Brain microvascular endothelial cell (primary cell): ENCODE measurements around the gene ARHGAP25.
A peak's percentile ranks its signal among the peaks of the same experiment; 100 is the strongest.

Source experiments
- DNase-seq: peaks from one replicate; pipeline ENCODE4 v3.0.0-alpha.2; 2020
- H3K27ac ChIP-seq: fragments of 250-450 bp; sonication (Bioruptor Pico); 2 replicates; pipeline ENCODE4 v1.5.1; 2020; ENCODE audit warnings: mild to moderate bottlenecking, moderate library complexity
- H3K27me3 ChIP-seq: fragments of 250-450 bp; sonication (Bioruptor Pico); replicated peaks from 2 replicates; pipeline ENCODE4 v1.5.1; 2020; ENCODE audit warnings: mild to moderate bottlenecking
- H3K36me3 ChIP-seq: fragments of 250-450 bp; sonication (Bioruptor Pico); replicated peaks from 2 replicates; pipeline ENCODE4 v1.5.1; 2020; ENCODE audit warnings: mild to moderate bottlenecking
- H3K4me3 ChIP-seq: 2 replicates; pipeline ENCODE4 v1.5.1; 2011; ENCODE audit warnings: low read depth, mild to moderate bottlenecking, control low read depth, low read length, moderate library complexity
- in situ Hi-C: cut with HindIII; loops from 2 replicates; pipeline ENCODE4 v1.10.0; 2017; ENCODE audit warnings: low sequenced_read_pairs, low pct_ligation_motif_present
- TF ChIP-seq, protein P1 (sequence below): IDR thresholded peaks from 2 replicates; pipeline ENCODE4 v1.5.1; 2011; ENCODE audit warnings: low read depth, mild to moderate bottlenecking, moderate library complexity, low read length, control low read depth, inconsistent platforms; ENCODE audit errors: missing control alignments

Gene ARHGAP25

DNA sequence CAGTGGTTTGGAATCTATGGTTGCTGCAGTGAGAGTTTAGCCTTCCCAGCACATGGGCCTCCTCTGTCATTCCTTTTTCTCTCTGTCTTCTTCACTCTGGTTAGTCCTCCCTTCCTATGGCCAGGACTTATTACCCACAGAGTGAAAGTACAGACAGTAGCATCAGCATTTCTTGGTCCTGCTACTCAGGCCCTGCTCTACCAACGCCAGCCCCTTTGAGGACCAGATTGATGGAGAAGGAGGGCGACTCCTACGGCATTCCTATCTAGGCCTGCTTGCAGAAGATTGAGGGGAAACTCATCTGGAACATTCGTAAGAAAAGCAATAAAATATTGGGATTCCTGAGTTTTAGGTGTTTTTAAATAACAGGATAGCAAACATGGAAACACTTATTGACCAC lies 93.1 kb downstream of the ARHGAP25 start:
- TF ChIP-seq, protein P1, sequence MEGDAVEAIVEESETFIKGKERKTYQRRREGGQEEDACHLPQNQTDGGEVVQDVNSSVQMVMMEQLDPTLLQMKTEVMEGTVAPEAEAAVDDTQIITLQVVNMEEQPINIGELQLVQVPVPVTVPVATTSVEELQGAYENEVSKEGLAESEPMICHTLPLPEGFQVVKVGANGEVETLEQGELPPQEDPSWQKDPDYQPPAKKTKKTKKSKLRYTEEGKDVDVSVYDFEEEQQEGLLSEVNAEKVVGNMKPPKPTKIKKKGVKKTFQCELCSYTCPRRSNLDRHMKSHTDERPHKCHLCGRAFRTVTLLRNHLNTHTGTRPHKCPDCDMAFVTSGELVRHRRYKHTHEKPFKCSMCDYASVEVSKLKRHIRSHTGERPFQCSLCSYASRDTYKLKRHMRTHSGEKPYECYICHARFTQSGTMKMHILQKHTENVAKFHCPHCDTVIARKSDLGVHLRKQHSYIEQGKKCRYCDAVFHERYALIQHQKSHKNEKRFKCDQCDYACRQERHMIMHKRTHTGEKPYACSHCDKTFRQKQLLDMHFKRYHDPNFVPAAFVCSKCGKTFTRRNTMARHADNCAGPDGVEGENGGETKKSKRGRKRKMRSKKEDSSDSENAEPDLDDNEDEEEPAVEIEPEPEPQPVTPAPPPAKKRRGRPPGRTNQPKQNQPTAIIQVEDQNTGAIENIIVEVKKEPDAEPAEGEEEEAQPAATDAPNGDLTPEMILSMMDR, result no peak
- no peaks in the 10 kb centered on the region for H3K36me3 ChIP-seq

DNA sequence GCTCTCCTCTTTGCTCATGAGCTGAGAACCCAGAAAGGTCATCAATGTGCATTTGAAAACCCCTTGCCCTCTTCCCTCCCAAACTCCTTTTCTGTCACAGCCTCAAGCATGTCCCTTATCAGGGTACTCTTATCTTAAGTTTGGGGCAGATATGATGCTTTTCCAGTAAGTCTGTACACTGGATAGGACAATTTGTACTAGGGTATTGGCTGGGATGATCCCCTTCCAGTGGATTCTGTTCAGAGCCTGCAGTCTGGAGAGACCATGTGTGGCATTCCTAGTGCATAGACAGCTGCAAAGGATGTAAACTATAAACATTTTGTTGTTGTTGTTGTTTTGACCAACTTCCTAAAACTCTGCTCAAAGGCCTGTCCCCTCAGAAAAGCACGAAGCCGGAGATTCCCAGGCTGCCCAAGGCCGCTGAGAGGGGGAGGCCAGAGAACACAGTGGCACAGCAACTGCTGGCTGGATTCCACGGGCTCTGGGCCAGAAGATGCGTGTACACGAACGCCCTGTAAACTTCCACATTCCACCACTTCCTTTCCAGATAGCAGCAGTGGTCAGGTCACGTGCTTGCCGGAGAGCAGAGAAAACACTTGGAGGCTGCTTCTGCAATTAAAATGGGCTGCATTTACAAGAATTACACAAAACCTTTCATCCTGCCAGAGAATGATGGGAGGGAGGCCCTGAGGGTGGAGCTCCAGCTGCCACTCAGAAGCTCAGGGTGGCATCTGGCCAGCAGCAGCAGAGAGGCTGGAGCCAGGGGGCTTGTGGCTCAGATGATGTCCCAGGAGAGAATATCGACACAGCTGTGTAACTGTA lies 94.5 kb downstream of the ARHGAP25 start:
- in situ Hi-C loops, result no loop called here
- Histone ChIP-seq H3K4me3 (no peak overlapping the region), H3K27ac (no peak overlapping the region), H3K36me3 (no peaks in the 10 kb centered on the region), H3K27me3 (no peaks in the 10 kb centered on the region)
- DNase-seq, result peak; percentile 96
- TF ChIP-seq, protein P1, result no peak

More for the DNA sequence above, 93.1 kb downstream of the ARHGAP25 start:
- DNase-seq, result no peak
- no peak overlapping the region for H3K4me3 ChIP-seq
- in situ Hi-C loops, result no loop called here
- no peaks in the 10 kb centered on the region for H3K27me3 ChIP-seq
- H3K27ac ChIP-seq, result no peak overlapping the region

DNA sequence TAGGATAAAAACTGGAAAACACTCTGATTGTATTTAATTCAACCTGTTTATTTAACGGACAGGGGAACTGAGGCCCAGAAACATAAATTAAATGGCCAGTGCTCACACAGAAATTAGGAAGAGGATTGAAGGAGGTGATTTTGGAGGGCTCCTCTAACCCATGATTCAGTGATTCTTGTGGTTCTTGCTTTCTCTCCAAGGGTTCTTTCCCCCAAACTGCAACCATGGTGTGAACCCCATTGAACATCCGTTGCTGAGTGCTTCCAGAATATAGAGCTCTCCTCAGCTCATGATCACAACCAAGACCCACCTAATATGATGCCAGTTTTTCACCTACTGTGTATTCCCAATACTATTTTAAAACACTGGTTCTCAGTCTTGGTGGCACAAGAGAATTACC lies 95.1 kb downstream of the ARHGAP25 start:
- in situ Hi-C loops, result no loop called here

DNA sequence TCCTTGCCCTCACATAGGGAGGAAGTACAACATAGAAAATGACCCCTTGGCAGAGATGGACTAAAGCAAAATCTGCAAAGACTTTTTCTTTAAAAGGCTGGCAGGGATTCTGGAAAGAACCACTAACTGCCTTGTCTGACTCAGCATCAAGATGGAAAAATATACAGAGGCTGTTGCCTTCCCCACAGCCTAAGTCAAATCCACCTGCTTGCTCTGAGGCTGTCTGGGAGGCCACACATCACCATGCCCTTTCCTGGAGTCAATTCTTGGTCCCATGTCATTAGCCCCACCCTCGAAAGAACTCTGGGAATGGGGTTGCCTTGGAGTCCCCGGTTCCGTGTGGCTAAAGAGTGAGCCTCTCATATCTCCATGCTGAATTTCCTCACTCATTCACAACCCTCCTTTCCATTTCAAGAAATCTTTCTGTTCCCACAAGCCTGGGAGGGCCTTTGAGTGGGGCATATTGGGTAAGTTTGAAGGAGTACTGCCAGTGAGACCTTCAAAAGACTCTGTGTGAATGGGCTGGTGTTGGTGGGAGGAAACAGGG lies 97.1 kb downstream of the ARHGAP25 start:
- in situ Hi-C loops, result no loop called here
- no peak for DNase-seq
- peak overlapping the region; percentile 60 for H3K27ac ChIP-seq

More for the DNA sequence above, 95.1 kb downstream of the ARHGAP25 start:
- TF ChIP-seq, protein P1, result no peak
- Histone ChIP-seq H3K36me3 (no peaks in the 10 kb centered on the region), H3K4me3 (no peak overlapping the region), H3K27me3 (no peaks in the 10 kb centered on the region), H3K27ac (no peak overlapping the region)
- DNase-seq, result no peak

DNA sequence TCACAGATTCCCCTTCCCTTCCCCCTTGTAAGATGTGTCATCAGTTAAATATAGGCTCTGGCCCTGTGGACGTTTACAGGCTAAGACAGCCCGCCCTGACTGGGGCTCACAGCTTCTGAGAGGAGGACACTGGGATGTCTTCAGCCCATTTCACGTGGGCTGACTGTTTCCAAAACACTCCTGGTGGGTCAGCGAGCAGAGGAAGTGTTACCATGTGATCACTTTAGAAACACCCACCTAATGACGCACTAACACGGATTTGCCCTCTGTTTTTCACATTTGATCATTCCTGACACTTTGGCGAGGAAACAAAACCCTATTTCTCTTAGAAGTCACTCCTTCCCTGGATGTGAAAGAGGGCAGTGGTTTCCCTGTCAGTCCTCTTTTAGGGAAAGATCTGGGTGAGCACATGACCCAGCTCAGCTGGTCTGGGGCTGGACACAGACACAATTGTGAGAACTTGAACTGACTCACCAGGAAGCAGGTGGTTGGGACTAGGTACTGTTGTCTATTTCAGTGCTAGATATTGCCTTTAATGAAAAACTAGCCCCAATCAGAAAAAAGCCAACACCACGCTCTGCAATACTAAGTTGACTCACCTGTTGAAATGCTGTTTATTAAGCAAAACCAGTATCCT lies 97.7 kb downstream of the ARHGAP25 start:
- peak overlapping the region; percentile 60 for H3K27ac ChIP-seq
- no peaks in the 10 kb centered on the region for H3K36me3 ChIP-seq
- no peak overlapping the region for H3K4me3 ChIP-seq
- peak; percentile 68 for DNase-seq
- TF ChIP-seq, protein P1, result no peak
- no peaks in the 10 kb centered on the region for H3K27me3 ChIP-seq
- in situ Hi-C loops, result no loop called here

More for the DNA sequence above, 97.1 kb downstream of the ARHGAP25 start:
- no peaks in the 10 kb centered on the region for H3K36me3 ChIP-seq
- no peaks in the 10 kb centered on the region for H3K27me3 ChIP-seq
- TF ChIP-seq, protein P1, result no peak
- no peak overlapping the region for H3K4me3 ChIP-seq
